Activated T-cell treated with anti-CD3 and anti-CD28 coated beads, Interleukin-2, amount 50 U/mL, for 1 hour (primary cell): ENCODE data around the gene TNNC1.
A peak's percentile ranks its signal among the peaks of the same experiment; 100 is the strongest.

Experiments
- DNase-seq: peaks from one replicate; pipeline ENCODE4 v3.0.0-alpha.2; 2020

TNNC1 gene

DNA sequence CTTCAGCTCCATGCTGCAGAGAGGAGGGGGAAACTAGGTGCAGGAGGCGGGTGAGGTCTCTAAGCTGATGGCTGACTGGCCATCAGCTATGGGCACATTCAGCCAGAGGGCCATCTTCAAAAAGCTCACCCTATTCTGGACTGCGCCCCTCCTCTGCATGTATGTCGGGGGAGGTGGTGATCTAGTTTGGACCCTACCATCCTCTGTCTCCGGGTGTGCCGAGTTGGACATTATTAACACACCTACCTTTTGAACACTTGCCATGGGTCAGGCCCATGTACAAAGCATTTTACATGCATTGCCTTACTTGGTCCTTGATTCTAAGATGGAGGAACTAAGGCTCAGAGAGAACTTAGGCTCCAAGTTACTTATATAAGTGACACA lies 3.0 kb upstream of the TNNC1 start:
- no peak for DNase-seq

DNA sequence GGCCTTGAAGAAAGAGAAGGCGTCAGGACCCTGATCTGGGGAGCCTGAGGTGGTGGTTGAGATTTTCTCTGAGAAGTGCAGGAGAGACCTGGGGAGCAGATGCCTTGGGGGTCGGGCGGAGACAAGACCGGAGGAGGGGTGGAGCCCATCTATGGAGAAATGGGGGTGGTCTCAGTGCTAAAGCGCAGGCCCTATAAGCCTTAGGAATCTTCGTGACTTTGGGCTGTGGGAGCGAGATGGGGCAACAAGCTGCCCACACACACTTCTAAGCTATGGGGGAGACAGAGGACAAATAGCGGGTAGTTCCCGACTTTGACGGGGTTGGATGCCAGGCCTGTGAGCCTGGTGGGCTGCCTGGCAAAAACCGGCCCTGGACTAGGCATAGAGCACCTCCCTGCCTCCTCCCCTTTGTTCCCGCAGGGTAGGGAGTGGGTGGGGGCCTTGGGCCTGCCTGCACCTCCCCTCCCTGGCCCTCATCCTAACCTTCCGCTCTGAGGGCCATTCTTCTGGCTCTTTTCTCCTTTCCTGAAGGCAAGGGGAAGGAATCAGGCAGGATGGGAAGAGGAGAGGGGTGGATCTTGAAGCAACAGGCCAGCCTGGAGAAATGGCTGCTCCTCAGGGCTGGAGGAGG lies 2.4 kb upstream of the TNNC1 start:
- peak; percentile 35 for DNase-seq

DNA sequence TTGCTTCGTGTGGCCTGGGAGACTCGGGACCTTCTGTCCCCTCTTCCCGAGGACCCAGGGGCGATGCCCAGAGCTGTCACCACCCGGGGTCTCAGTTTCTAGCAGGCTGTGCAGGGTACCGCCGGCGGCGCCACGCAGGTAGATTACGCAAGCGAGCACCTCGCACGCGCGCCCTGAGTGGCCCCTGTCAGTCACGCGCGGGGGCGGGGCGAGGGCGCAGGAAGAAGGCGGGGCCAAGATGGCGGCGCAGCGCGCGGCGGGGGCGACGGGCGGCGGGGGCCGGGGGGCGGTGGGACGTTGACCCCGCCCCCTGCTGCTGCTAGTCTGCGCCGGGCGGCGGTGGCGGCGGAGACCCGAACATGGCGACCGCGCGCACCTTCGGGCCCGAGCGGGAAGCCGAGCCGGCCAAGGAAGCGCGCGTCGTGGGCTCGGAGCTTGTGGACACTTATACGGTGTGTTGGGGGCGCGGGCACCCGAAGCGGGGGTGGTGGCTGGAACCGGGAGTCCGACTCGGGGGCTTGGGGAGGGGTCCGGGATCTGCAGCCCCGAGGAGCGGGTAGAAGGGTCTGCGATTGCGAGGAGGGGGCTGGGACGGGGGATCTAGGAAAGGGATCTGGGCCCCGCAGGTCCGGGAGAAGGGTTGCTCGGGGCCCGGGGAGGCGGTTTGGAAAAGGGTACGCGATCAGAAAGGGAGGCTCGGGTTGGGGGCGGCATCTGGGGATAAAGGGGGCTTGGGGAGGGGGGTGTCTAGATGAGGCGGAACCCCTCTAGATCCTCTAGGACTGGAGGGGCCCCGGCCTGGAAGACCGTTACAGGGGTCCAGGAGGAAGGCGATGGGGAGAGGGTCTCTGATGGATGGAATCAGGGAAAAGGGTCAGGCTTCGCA lies 1.7 kb upstream of the TNNC1 start, which contains the start of gene NISCH:
Gene NISCH, plus strand, starts transcription at position 322 of the 886 bp plus-strand sequence. Its CDS starts 38 bp downstream, at position 360.
- peak; percentile 99 for DNase-seq

DNA sequence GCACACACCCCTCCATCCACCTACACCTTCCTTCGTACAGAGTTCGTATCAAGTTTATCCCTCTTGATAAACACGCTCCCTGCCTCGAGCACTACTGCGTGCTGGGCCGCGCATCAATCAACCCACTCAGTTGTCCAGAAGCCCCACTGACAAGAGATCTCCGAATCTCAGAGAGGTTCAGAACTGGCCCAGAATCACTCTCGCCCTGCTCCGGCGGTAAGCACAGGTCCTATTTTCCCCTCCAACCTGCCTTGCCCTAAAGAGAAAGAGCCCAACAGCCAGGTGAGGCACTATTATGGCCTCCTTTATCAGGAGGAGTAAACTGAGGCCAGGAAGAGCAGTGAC lies 1.1 kb upstream of the TNNC1 start:
- DNase-seq, result no peak

DNA sequence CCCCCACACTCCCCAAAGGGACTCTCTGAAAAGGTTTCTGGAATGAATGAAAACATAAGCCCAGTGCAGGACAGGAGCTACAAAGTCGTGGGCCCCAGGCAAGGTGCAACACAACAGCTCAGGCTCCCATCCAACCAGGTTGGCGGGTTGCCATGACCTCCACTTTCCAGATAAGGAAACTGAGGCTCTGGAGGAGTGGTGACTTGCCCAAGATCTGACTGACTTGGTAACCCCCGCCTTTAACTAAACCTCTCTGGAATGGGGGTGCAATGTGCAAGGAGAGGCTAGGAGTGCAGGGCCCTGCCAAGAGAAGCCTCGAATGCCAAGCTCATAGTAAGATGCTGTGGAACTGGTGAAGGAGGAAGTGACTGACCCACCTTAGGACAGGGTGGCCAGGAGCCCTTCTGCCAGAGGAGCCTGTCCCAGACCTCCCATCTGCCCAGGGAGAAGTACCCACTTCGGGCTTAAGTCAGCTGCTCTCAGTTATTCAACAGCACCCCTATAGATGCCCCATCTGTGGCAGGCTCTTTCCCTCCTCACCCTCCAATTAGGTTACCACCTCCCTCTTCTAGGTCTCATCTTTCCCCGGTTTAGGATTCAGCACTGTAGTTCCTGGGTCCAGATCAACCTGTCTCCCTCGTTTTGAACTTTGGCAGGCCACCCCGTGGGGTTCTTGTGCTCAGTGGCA lies 553 bp upstream of the TNNC1 start:
- no peak for DNase-seq

DNA sequence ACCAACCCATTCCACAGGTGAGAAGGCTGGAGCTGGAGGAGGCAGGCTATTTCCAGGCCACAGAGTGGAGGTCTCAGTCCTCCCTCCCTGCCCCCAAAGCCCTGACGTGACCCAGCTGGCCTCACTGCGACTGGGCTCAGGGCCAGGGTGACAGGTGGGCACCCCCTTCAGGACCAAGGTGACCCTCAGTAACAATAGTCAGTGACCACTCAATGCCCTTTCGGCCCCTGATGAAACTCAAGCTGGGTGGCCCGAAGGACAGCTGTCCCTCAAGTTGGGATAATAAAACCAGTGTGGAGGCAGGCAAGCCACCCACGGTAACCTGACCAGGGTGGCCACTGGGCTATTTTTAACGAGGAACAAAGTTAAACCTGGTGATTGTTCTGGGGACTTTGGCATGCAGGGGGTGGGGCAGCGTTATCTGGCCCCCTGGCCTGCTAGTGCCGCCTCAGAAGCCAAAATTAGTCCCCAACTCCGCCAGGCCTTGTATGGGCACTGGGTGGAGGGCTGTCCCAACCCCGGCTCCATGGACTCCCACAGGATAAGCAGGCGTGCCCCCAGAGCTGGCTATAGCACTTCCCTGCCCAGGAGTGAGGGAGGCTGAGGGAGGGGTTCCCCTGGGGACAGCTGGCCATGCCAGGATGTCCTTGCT lies 1.1 kb downstream of the TNNC1 start:
- DNase-seq, result no peak

DNA sequence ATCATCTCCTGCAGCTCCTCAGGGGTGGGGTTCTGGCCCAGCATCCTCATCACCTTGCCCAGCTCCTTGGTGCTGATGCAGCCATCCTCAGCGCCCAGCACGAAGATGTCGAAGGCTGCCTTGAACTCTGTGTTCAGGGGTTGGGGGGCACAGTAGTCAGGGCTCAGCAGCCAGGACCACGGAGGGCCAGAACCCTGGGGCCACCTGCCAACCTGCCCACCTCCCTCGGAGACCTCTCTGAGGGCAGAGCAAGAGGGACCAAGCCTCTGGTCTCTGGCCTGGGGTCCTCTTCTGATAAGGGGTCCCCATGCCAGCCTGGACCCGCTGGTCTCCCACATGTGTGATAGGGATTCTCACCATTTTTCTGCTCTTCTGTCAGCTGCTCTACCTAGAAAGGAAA lies 1.7 kb downstream of the TNNC1 start:
- DNase-seq, result no peak

DNA sequence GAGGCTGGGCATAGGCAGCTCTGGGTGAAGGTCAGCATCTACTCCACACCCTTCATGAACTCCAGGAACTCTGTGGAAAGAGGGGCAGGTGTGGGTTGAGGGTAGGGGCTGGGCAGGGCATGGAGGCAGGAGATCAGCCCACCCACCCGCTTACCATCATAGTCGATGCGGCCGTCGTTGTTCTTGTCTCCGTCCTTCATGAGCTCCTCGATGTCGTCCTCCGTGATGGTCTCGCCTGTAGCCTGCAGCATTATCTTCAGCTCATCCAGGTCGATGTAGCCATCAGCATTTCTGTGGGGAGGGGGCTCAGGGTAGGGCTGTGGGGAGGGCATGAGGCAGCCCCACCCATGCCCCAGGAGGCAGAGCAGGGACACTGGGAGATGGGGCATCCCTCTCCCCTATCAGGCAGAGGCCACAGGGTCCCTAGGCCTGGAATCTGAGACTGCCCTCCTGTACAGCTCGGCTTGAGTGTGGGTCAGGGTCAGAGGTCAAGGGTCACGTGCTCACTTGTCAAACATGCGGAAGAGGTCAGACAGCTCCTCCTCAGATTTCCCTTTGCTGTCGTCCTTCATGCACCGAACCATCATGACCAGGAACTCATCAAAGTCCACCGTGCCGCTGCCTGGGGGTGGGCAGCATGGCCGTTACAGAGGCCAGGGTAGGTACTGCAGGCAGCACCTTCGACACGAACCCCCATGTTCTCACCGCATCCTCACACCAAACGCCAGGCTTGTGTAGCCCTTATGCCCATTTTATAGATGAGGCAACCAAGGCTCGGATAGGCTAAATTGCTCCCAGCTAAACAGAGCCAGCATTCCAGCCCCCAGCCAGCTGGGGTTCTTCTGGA lies 2.4 kb downstream of the TNNC1 start:
- DNase-seq, result no peak

DNA sequence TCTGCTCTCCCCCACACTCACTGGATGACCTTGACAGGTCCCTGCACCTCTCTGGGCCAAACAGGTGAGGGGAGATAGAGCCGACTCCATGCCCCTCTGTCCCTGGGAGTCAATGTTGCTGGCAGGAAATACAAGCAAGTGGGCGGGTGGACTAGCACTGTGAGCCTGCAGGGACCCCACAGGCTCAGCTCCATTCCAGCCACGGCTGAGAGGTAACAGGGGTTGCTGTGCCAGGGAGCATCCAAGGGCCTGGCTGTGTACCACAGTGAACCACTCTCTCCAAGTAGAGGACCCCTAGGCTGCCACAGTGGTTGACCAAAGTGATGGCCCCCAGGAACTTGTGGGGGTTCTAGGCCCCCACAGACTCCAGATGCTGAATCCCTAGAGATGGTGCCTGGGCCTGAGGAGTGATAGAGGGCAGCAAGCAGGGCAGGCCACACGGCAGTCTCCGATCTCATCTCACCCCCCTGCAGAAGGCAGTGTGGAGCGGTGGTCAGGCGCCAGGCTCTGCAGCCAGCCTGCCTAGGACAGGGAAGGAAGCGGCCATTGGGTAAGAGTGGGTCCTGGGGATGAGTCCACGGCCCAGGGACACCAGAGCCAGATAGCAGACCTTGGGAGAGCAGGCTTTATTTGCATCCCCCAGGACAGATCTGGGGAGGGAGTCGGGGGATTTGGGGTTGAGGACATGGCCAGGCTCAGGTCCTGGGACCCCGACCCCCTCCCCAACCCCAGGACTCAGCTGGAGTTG lies 3.2 kb downstream of the TNNC1 start:
- DNase-seq, result no peak

DNA sequence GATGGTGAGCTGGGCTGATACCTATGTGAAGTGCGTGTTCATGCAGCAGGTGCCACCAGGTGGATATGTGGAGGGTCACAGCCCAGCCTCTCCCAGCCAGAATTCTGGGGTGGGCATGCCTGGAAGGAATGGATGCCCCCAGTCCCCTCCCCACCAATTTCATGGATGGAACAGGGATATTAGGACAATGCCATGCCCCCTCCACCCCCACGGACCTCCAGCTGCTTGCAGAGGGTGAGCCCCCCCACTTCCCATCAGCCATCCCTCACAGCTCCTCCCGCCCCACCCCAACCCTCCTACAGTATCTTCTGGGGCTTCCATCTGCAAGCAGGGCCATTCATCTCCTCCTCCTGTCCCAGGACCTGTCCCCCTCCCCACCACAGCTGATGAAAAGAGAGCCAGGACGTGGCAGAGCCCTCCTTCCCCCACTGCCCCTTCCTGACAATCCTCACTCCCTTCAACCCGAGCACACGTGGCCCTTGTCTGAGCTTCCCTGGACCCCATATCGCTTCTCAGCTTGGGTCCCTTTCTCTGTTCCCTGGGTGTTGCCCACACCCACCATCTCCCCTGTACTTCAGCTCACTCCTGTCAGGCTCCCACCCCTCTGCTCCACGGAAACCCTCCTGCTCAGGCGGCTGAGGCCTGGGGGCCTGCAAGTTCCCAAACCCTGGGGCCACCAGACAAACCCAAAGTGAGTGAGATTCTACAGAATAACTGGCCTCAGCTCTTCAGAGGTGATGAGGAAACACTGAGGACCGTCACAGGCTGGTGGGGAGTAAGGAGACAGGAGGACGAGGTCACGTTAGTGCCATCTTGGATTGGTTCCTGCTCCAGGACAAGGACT lies 6.1 kb downstream of the TNNC1 start:
- DNase-seq, result no peak

DNA sequence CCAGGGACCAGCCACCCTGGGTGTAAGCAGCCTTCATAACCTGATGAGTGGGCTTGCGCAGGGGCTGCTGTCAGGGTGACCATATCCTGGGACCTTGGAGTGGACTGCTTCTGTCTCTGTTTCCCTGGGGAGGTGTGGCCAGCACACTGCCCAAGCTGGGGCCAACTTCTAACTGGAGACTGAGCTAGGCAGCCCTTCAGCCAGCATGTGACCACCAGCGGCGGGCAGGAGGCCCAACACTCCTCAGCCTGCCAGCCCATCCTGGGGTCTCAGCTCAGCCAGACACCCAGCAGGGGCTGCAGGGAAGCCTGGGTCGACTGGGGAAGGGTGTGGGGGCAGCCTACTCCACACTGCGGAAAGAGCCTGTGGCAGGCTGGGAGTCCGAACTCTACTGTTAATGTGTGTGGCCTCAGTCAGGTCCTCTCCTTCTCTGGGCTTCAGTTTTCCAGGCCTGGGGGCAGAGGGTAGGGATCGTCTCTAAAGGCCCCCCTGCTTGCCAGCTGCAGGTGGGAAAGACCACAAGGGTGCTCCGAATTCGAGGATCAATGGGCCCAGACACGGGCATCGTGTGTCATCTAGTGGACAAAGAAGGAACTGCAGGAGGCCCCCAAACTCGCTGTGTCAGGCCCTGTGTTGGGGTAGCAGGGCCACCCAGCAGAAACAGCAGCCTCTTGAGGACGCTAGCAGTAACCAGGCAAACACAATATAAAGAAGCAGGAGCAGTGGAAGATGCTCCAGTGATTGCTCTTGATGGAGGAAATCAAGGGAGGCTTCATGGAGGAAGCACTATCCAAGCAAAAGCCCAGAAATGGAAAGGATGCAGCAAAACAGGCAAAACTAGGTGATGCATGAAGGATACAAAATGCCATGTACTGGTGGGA lies 7.0 kb downstream of the TNNC1 start:
- peak; percentile 74 for DNase-seq

DNA sequence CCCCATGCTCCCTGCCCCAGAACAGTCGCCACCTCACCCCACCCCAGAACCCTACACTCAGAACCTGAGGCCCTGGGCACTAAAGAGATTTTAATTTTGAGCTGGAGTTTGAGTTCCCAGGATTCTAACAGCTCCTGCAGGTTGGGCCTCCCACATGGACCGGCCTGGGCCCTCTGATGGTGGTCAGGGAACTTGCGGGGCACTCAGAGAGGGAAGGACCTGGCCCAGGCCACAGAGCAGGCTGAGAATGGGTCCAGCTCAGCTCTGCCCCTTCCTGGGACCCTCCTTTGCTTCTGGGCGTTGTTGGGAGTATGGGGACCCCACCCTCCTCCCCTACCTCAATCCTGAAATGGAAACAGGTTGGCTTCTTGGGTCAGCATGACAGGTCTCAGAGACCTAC lies 7.8 kb downstream of the TNNC1 start:
- no peak for DNase-seq

DNA sequence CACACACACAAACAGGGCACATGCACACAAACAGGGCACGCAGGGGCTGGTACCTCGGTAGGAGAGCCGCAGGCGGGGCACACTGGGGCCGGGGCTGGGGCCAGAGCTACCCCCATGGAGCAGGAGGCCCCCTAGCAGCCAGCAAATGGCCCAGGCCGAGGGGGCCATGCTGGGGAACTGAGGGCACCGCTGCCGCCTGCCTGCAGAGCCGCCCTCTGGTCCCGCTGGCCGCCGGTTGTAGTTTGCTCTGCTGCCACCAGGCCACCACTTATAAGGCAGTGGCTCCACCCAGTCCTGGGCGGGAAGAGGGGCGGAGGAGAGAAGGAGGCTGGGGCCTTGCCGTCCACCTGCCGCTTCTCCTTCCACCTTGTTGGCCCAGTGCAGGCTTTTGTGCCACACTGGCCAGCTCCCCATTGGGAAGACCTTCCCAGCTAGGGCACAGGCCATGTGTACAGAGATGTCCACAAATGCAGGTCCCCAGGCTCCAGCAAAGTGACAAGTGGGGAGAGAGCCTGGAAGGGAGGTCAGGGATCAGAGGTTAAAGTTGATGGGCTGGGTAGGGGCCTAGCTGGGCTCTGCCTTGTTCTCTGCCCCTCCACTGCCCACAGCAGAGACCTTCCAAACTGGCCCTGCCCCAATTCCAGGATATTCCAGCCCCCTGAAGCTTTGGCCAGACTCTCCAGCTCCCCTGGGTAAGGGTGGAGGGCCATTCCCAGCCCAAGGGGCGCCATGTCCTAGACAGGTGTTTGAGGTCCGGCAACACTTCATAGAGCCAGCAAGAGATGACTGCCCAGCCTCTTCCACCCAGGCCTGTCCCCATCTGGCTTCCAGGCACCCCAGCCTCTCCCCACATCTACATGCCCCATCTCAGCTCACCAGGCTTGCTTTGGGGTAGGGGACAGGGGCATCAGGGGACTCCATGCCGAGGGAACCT lies 8.7 kb downstream of the TNNC1 start, which contains the start of gene SEMA3G:
Gene SEMA3G, minus strand, starts transcription at position 244 of the 934 bp plus-strand sequence. Its CDS starts 76 bp downstream, at position 168.
- DNase-seq, result peak; percentile 73

DNA sequence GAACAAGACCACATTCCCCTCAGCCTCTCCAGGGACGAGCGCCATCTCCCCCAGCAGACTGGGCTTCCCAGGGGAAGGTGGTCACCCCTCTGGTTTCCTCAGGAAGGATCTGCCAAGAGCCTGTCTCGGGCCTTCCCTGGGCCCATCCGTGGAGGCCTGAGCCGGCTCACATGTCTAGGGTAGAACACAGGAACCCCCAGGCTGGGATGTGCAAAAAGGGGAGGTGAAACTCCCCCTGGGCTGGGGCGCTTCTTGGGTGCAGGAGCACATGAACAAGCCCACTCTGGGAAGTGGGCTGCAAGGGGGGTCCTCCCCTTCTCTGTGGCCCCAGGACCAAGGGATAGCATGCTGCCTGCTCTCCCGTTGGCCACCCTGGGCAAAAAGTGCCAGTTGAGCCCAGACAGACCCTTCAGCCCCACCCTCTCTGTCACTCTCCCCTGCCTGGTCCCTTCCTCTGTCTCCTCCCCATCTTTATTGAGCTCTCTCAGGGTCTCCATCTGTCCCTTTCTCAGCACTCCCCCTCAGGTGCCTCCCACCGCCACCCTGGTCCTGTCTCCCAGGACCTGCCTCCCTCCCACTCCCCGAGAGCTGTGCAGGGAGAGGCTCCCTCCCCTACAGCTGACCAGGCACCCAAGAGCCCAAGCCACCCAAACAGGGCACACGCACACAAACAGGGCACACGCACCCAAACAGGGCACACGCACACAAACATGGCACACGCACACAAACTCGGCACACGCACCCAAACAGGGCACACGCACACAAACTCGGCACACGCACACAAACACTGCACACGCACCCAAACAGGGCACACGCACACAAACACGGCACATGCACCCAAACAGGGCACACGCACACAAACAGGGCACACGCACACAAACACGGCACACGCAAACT lies 9.8 kb downstream of the TNNC1 start:
- no peak for DNase-seq

DNA sequence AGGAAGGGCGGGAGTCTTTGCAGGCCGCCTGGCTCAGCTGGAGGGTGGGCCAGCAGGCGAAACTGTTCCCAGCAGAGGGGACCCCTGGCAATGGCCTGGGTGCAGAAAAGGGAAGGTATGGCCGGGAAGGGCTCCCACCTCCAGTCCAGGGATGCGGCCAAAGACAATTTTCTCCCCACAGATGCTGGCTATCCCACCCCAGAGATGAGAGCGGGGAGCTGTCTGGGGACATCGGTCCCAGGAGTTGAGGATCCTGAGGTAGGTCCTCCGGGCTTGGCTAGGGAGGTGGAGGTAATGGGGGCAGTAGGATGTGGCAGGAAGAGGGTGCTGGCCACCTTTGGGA lies 10.6 kb downstream of the TNNC1 start:
- no peak for DNase-seq

DNA sequence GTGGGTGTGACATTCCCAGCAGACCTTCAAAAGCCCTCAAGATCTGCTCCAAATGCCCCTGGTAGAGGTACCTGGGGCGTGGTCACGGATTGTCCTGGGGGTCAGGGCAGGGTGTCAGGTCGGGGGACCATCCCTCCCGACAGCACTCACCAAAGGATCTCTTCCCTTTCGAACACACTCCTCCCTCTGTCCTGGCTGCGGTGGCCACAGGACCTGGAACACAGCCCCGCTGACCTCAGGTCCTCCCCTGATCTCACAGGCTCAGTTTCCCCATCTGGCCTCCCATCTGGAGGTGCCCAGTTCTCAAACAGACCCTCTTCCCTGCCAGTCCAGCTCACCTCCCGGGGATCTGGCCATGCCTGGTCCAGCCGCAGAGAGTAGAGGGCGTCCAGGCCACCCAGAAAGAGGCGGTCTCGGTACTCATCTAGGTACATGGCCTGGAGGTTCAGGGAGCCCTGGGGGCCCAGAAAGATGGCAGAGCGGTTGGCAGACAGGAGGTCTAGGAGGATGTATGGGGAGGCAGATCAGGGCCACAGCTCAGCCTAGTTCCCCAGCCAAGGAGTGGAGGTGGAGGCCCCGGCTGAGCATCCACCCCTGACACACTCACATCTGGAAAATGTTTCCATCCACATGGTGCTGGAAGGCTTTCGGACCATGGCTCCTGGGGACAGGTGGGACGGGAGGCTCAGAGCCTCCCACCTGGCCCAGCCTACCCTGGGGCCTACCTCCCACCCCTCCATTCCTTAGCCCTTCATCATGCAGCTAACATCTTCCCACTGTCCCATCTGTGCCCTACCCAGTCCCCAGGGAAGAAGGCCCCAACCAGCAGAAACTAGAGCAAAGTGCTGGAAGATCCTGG lies 11.2 kb downstream of the TNNC1 start:
- DNase-seq, result no peak
